DND-41 (cell line): ENCODE data around the gene HIGD2A.

ENCODE experiments used
- ATAC-seq: fragments of 200-7000 bp; cut with Tn5 transposase; 3 replicates; pipeline ENCODE4 v1.9.1; 2021; ENCODE audit warnings: low read depth; ENCODE audit not compliant: insufficient read depth
- DNase-seq: peaks from one replicate; pipeline ENCODE4 v3.0.0-alpha.2; 2020
- H2AFZ ChIP-seq: 2 replicates; pipeline ENCODE4 v1.6.0; 2012; ENCODE audit warnings: low read depth, low read length
- H3K27ac ChIP-seq: 2 replicates; pipeline ENCODE4 v1.5.1; 2012; ENCODE audit warnings: low read length, inconsistent platforms
- H3K27me3 ChIP-seq: fragments of 200-600 bp; sonication (generic); 2 replicates; pipeline ENCODE4 v1.6.0; 2012; ENCODE audit warnings: low read length, mild to moderate bottlenecking, inconsistent platforms; ENCODE audit not compliant: insufficient read depth, poor library complexity
- H3K36me3 ChIP-seq: 2 replicates; pipeline ENCODE4 v1.5.1; 2012; ENCODE audit warnings: low read length, inconsistent platforms; ENCODE audit not compliant: insufficient read depth
- H3K4me1 ChIP-seq: 2 replicates; pipeline ENCODE4 v1.5.1; 2012; ENCODE audit warnings: mild to moderate bottlenecking, low read length; ENCODE audit not compliant: insufficient read depth
- H3K4me2 ChIP-seq: 2 replicates; pipeline ENCODE4 v1.6.0; 2012; ENCODE audit warnings: mild to moderate bottlenecking, moderate library complexity, low read length, inconsistent platforms; ENCODE audit not compliant: insufficient read depth
- H3K4me3 ChIP-seq, 2 experiments: fragments of 200-600 bp in 1 of 2; shearing (Covaris generic) in 1 of 2; 2 replicates each; pipeline ENCODE4 v1.5.1; 2012 to 2016; ENCODE audit warnings: inconsistent platforms in 2 of 2, low read length in 2 of 2, mild to moderate bottlenecking in 2 of 2, low read depth in 1 of 2, moderate library complexity in 1 of 2
- H3K79me2 ChIP-seq: 2 replicates; pipeline ENCODE4 v1.6.0; 2012; ENCODE audit warnings: low read length, inconsistent platforms; ENCODE audit not compliant: insufficient read depth
- H3K9ac ChIP-seq: 2 replicates; pipeline ENCODE4 v1.6.0; 2012; ENCODE audit warnings: low read depth, mild to moderate bottlenecking, inconsistent platforms, low read length, moderate library complexity
- H3K9me3 ChIP-seq: 2 replicates; pipeline ENCODE4 v1.5.1; 2012; ENCODE audit warnings: low read length, moderate library complexity, mild to moderate bottlenecking, inconsistent platforms; ENCODE audit not compliant: insufficient read depth, severe bottlenecking
- H4K20me1 ChIP-seq: 2 replicates; pipeline ENCODE4 v1.6.0; 2012; ENCODE audit warnings: low read length; ENCODE audit not compliant: insufficient read depth
- CTCF ChIP-seq: IDR thresholded peaks from 2 replicates; pipeline ENCODE4 v1.5.1; 2012; ENCODE audit warnings: borderline replicate concordance, low read length, moderate library complexity, mild to moderate bottlenecking; ENCODE audit not compliant: poor library complexity, severe bottlenecking; ENCODE audit errors: extremely low read depth
- EZH2 ChIP-seq: IDR thresholded peaks from 3 replicates; pipeline ENCODE4 v1.6.1; 2012; ENCODE audit warnings: borderline replicate concordance, low read depth, mild to moderate bottlenecking, moderate library complexity, low read length, inconsistent platforms; ENCODE audit not compliant: severe bottlenecking

Gene HIGD2A

GRCh38 chr5:176425138-176425537, 36.6 kb downstream of the HIGD2A start:
- H3K4me2 ChIP-seq, result no peak overlapping the region
- H3K9ac ChIP-seq, result no peak overlapping the region
- TF ChIP-seq EZH2 (no peak), CTCF (no peak)
- H3K4me1 ChIP-seq, result peaks cover 4% of the 10 kb centered on the region
- H4K20me1 ChIP-seq, result no peaks in the 10 kb centered on the region
- no peak overlapping the region for H3K27ac ChIP-seq
- no peaks in the 10 kb centered on the region for H3K79me2 ChIP-seq
- no peak overlapping the region for H2AFZ ChIP-seq
- H3K4me3 ChIP-seq, result no peak overlapping the region
- peaks cover 13% of the 10 kb centered on the region for H3K9me3 ChIP-seq
- no peaks in the 10 kb centered on the region for H3K36me3 ChIP-seq
- no peak for ATAC-seq
- DNase-seq, result no peak
- no peaks in the 10 kb centered on the region for H3K27me3 ChIP-seq

GRCh38 chr5:176425791-176426190, 37.2 kb downstream of the HIGD2A start:
- Histone ChIP-seq H3K79me2 (no peaks in the 10 kb centered on the region), H3K9me3 (peaks cover 13% of the 10 kb centered on the region), H3K27ac (no peak overlapping the region), H2AFZ (no peak overlapping the region), H3K4me2 (no peak overlapping the region), H3K27me3 (no peaks in the 10 kb centered on the region), H3K36me3 (no peaks in the 10 kb centered on the region), H3K4me1 (peaks cover 10% of the 10 kb centered on the region), H3K4me3 (no peak overlapping the region), H3K9ac (no peak overlapping the region), H4K20me1 (no peaks in the 10 kb centered on the region)
- ATAC-seq, result no peak
- no peak for TF ChIP-seq EZH2
- DNase-seq, result no peak

DNA sequence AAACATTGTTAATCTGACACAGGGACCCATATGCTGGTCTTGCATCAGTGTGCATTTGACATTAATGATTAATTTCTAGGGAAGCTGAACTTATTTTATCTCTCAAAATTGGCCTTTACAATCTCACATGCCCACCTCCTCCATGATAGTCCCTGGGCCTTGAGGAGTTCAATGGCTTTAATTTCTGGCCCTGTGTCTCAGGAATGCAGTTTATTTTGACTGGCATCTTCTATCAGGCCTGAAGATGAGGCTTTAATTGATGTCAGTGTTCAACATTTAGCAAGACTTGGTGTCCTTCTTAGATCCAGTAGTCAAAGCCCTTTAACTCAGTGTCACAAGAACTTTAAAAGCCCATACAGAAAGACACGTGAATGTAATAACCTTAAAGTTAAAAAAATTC, 38.3 kb downstream of the HIGD2A start:
- Histone ChIP-seq H3K4me1 (peaks cover 10% of the 10 kb centered on the region), H3K27ac (no peak overlapping the region), H2AFZ (no peak overlapping the region)

DNA sequence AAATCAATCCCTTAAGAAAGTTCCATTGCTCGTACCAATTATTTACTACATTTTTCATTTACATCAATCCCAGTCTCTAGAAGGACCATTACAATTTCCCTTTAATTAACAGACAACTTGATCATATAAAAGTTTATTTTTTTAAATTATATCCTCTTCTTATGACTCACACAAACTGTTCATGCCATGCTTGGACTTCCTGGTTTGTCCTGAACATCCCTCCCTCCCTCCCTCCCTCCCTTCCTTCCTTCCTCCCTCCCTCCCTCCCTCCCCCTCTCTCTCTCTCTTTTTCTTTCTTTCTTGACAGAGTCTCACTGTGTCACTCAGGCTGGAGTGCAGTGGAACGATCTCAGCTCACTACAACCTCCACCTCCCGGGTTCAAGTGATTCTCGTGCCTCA, 39.4 kb downstream of the HIGD2A start:
- Histone ChIP-seq H4K20me1 (no peaks in the 10 kb centered on the region), H3K27ac (no peak overlapping the region), H3K4me3 (no peak overlapping the region), H3K9ac (no peak overlapping the region), H3K4me2 (no peak overlapping the region), H2AFZ (no peak overlapping the region), H3K36me3 (no peaks in the 10 kb centered on the region), H3K27me3 (no peaks in the 10 kb centered on the region), H3K79me2 (no peaks in the 10 kb centered on the region), H3K9me3 (peaks cover 20% of the 10 kb centered on the region), H3K4me1 (peaks cover 10% of the 10 kb centered on the region)
- DNase-seq (no peak), ATAC-seq (no peak)
- TF ChIP-seq EZH2, result no peak
- no peak for TF ChIP-seq CTCF

More for the DNA sequence above, 38.3 kb downstream of the HIGD2A start:
- no peak overlapping the region for H3K4me2 ChIP-seq
- no peak overlapping the region for H3K4me3 ChIP-seq
- no peaks in the 10 kb centered on the region for H3K36me3 ChIP-seq
- H3K9ac ChIP-seq, result no peak overlapping the region
- no peak for DNase-seq
- H3K79me2 ChIP-seq, result no peaks in the 10 kb centered on the region
- H3K9me3 ChIP-seq, result peaks cover 15% of the 10 kb centered on the region
- no peaks in the 10 kb centered on the region for H4K20me1 ChIP-seq
- H3K27me3 ChIP-seq, result no peaks in the 10 kb centered on the region
- TF ChIP-seq CTCF (no peak), EZH2 (no peak)
- ATAC-seq, result no peak
